IMR-90 (cell line): Measurements from ENCODE around the gene RPTOR. TPM values are rescaled to one million over a fixed set of nuclear protein-coding genes. Genes with fewer than 3 reads are reported as not detected.

Experiments used
- ATAC-seq: fragments of 200-7000 bp; cut with Tn5 transposase; 2 replicates; pipeline ENCODE4 v1.9.1; 2020; ENCODE audit warnings: low read depth, mild to moderate bottlenecking, moderate library complexity
- BruUV-seq: library from RNA; stranded (reverse); fragments of 400-500 nt; replicated peaks from 2 replicates; lab custom pipeline; 2021; lab: Mats Ljungman, UMichigan
- CTCF ChIA-PET: fragments of 300-600 bp; formaldehyde crosslinking; extraction: SDS; loops from one replicate; lab custom pipeline; 2021; ENCODE audit warnings: antibody characterized with exemption; lab: Yijun Ruan, JAX
- POLR2A ChIA-PET: fragments of 300-600 bp; sonication (Branson Sonifier 250); formaldehyde crosslinking; loops from one replicate; lab custom pipeline; 2022; ENCODE audit warnings: antibody characterized with exemption; ENCODE audit not compliant: unreplicated experiment; lab: Charles Lee
- DNase-seq: peaks from one replicate; pipeline ENCODE4 v3.0.0; 2013
- H2AFZ ChIP-seq: replicated peaks from 2 replicates; pipeline ENCODE3; 2013; ENCODE audit warnings: low read length, mild to moderate bottlenecking; ENCODE audit not compliant: poor library complexity
- H2AK5ac ChIP-seq: 2 replicates; pipeline ENCODE4 v1.6.1; 2013; ENCODE audit warnings: low read depth, low read length, inconsistent platforms
- H2AK9ac ChIP-seq: replicated peaks from 2 replicates; pipeline ENCODE3; 2013; ENCODE audit warnings: mild to moderate bottlenecking, low read depth, low read length, moderate library complexity; ENCODE audit not compliant: poor library complexity
- H2BK120ac ChIP-seq: 2 replicates; pipeline ENCODE4 v1.6.1; 2013; ENCODE audit warnings: low read depth, low read length, inconsistent platforms
- H2BK15ac ChIP-seq: 3 replicates; pipeline ENCODE4 v1.6.1; 2013; ENCODE audit warnings: low read depth, low read length, inconsistent platforms
- H2BK20ac ChIP-seq: 2 replicates; pipeline ENCODE4 v1.6.1; 2013; ENCODE audit warnings: low read depth, mild to moderate bottlenecking, inconsistent platforms, low read length, moderate library complexity
- H2BK5ac ChIP-seq: 2 replicates; pipeline ENCODE4 v1.6.1; 2013; ENCODE audit warnings: mild to moderate bottlenecking, low read depth, low read length, inconsistent platforms; ENCODE audit not compliant: poor library complexity, severe bottlenecking
- H3K14ac ChIP-seq: replicated peaks from 2 replicates; pipeline ENCODE4 v1.6.1; 2013; ENCODE audit warnings: low read depth, low read length, inconsistent platforms
- H3K18ac ChIP-seq: 2 replicates; pipeline ENCODE4 v1.6.1; 2013; ENCODE audit warnings: low read depth, low read length, control low read depth
- H3K23ac ChIP-seq: 2 replicates; pipeline ENCODE4 v1.6.1; 2013; ENCODE audit warnings: low read depth, low read length, inconsistent platforms
- H3K27ac ChIP-seq: 2 replicates; pipeline ENCODE4 v1.5.1; 2013; ENCODE audit warnings: mild to moderate bottlenecking, control low read depth, low read length; ENCODE audit not compliant: insufficient read depth
- H3K27me3 ChIP-seq: 2 replicates; pipeline ENCODE4 v1.6.1; 2013; ENCODE audit warnings: low read length; ENCODE audit not compliant: control insufficient read depth, insufficient read depth
- H3K36me3 ChIP-seq: 2 replicates; pipeline ENCODE4 v1.6.1; 2013; ENCODE audit warnings: low read length, mixed read lengths; ENCODE audit not compliant: control insufficient read depth, insufficient read depth
- H3K4ac ChIP-seq: 2 replicates; pipeline ENCODE4 v1.6.1; 2013; ENCODE audit warnings: low read depth, low read length, inconsistent platforms
- H3K4me1 ChIP-seq: 2 replicates; pipeline ENCODE4 v1.6.1; 2013; ENCODE audit warnings: low read length, mixed read lengths; ENCODE audit not compliant: control insufficient read depth, insufficient read depth
- H3K4me2 ChIP-seq: 2 replicates; pipeline ENCODE4 v1.6.1; 2013; ENCODE audit warnings: low read depth, mild to moderate bottlenecking, control low read depth, low read length, moderate library complexity
- H3K4me3 ChIP-seq: 2 replicates; pipeline ENCODE4 v1.5.1; 2013; ENCODE audit warnings: low read depth, mild to moderate bottlenecking, control low read depth, low read length, moderate library complexity; ENCODE audit not compliant: insufficient read depth
- H3K56ac ChIP-seq: 2 replicates; pipeline ENCODE4 v1.6.1; 2013; ENCODE audit warnings: low read length, inconsistent platforms; ENCODE audit not compliant: insufficient read depth; ENCODE audit errors: extremely low read depth
- H3K79me1 ChIP-seq, 2 experiments: 2 replicates each; pipeline ENCODE4 v1.6.1; 2013; ENCODE audit warnings: low read length in 2 of 2, inconsistent platforms in 1 of 2, low read depth in 1 of 2
- H3K9ac ChIP-seq: 2 replicates; pipeline ENCODE4 v1.6.1; 2013; ENCODE audit warnings: low read depth, low read length, control low read depth
- H3K9me1 ChIP-seq: 2 replicates; pipeline ENCODE4 v1.6.1; 2013; ENCODE audit warnings: low read length, inconsistent platforms; ENCODE audit not compliant: insufficient read depth
- H3K9me3 ChIP-seq: 2 replicates; pipeline ENCODE4 v1.6.1; 2013; ENCODE audit warnings: low read length; ENCODE audit not compliant: control insufficient read depth, insufficient read depth
- H4K20me1 ChIP-seq: 2 replicates; pipeline ENCODE4 v1.6.1; 2013; ENCODE audit warnings: low read length, inconsistent platforms; ENCODE audit not compliant: insufficient read depth
- H4K5ac ChIP-seq: 2 replicates; pipeline ENCODE4 v1.6.1; 2013; ENCODE audit warnings: mild to moderate bottlenecking, low read depth, low read length, control low read depth
- H4K8ac ChIP-seq, 2 experiments: 2 replicates each; pipeline ENCODE4 v1.6.1; 2013; ENCODE audit warnings: low read depth in 2 of 2, low read length in 2 of 2, control low read depth in 1 of 2, inconsistent platforms in 1 of 2
- H4K91ac ChIP-seq: 2 replicates; pipeline ENCODE4 v1.6.1; 2013; ENCODE audit warnings: low read depth, low read length, inconsistent platforms; ENCODE audit not compliant: insufficient read depth
- CEBPB ChIP-seq: IDR thresholded peaks from 2 replicates; pipeline ENCODE4 v1.6.1; 2012; ENCODE audit warnings: low read depth, low read length, improper control_type of control experiment
- CHD1 ChIP-seq: IDR thresholded peaks from 2 replicates; pipeline ENCODE4 v1.6.1; 2012; ENCODE audit warnings: low read depth, low read length, improper control_type of control experiment
- CTCF ChIP-seq: conservative IDR thresholded peaks from 2 replicates; pipeline ENCODE4 v1.5.1; 2012; ENCODE audit warnings: mild to moderate bottlenecking, low read depth, low read length, improper control_type of control experiment
- ELK1 ChIP-seq: fragments of 150-350 bp; IDR thresholded peaks from 2 replicates; pipeline ENCODE4 v1.6.1; 2016; ENCODE audit warnings: low read depth, mild to moderate bottlenecking, low read length, moderate library complexity, borderline replicate concordance
- FOS ChIP-seq: fragments of 150-350 bp; IDR thresholded peaks from 2 replicates; pipeline ENCODE4 v1.6.1; 2016; ENCODE audit warnings: low read depth, low read length
- MAFK ChIP-seq: IDR thresholded peaks from 2 replicates; pipeline ENCODE4 v1.6.1; 2012; ENCODE audit warnings: low read depth, low read length, improper control_type of control experiment
- MXI1 ChIP-seq: IDR thresholded peaks from 2 replicates; pipeline ENCODE4 v1.6.1; 2012; ENCODE audit warnings: low read depth, mild to moderate bottlenecking, low read length, moderate library complexity, borderline replicate concordance
- POLR2A ChIP-seq: IDR thresholded peaks from 2 replicates; pipeline ENCODE4 v1.6.1; 2012; ENCODE audit warnings: mild to moderate bottlenecking, low read depth, low read length
- RAD21 ChIP-seq: IDR thresholded peaks from 2 replicates; pipeline ENCODE4 v1.6.1; 2012; ENCODE audit warnings: low read length, improper control_type of control experiment
- RCOR1 ChIP-seq: IDR thresholded peaks from 2 replicates; pipeline ENCODE4 v1.6.1; 2012; ENCODE audit warnings: mild to moderate bottlenecking, low read length, improper control_type of control experiment; ENCODE audit not compliant: insufficient replicate concordance
- RFX5 ChIP-seq: IDR thresholded peaks from 2 replicates; pipeline ENCODE4 v1.8.0; 2012; ENCODE audit warnings: low read depth, mild to moderate bottlenecking, low read length, moderate library complexity
- SMC3 ChIP-seq: fragments of 150-350 bp; IDR thresholded peaks from 2 replicates; pipeline ENCODE4 v1.6.1; 2016; ENCODE audit warnings: low read depth, mild to moderate bottlenecking, antibody characterized with exemption, low read length, moderate library complexity
- USF2 ChIP-seq: fragments of 150-350 bp; IDR thresholded peaks from 2 replicates; pipeline ENCODE4 v1.6.1; 2017; ENCODE audit warnings: mild to moderate bottlenecking, antibody characterized with exemption, low read length, low read depth
- WGBS, 2 experiments: methylation state at CpG; one replicate each; pipeline versions ENCODE4 v1.1.5 to v1.1.7; 2013; ENCODE audit warnings: missing lambda C conversion rate in 2 of 2; ENCODE audit not compliant: insufficient read length in 1 of 2; ENCODE audit errors: extremely low coverage in 2 of 2; 5-methylcytosine and 5-hydroxymethylcytosine counted together
- dilution Hi-C: fragments of 300-500 bp; cut with HindIII; formaldehyde crosslinking; loops from one replicate; pipeline ENCODE4 v1.14.3; 2018; ENCODE audit warnings: low sequenced_read_pairs; ENCODE audit not compliant: unreplicated experiment
- in situ Hi-C: fragments of 300-500 bp; cut with MboI; formaldehyde crosslinking; loops from 3 replicates; pipeline ENCODE4 v1.14.3; 2019; ENCODE audit warnings: low sequenced_read_pairs, inconsistent platforms, mixed read lengths
- intact Hi-C: fragments of 100-400 bp; cut with micrococcal nuclease; formaldehyde crosslinking; loops from 2 replicates; pipeline ENCODE4 v1.10.0; 2022
- polyA plus RNA-seq, 3 experiments: library from polyadenylated mRNA; depleted of rRNA; stranded (reverse); fragments of >200 nt; gene quantifications; 2 replicates each; pipeline ENCODE4 v1.2.3, GENCODE V29; 2012; ENCODE audit warnings: low replicate concordance in 1 of 3
- total RNA-seq: library from RNA; depleted of rRNA; stranded (reverse); fragments of >200 nt; gene quantifications from 2 replicates; pipeline ENCODE4 v1.2.3, GENCODE V29; 2012

RPTOR gene
- total and polyA plus RNA-seq, 2 of the 4 experiments (the other 2 are of a cell fraction): 10.8 to 14.7 TPM

GRCh38 chr17:80773243-80773991 is 228.8 kb downstream of the RPTOR start:
- H2BK5ac ChIP-seq: peak overlapping the region; percentile 85
- peak overlapping the region; percentile 47 for H3K4me2 ChIP-seq
- 35% methylated on average over 5 of the region's 19 CpGs; no CpG with 5 or more reads in 1 of the 2 experiments for WGBS, 2 experiments
- H2BK20ac ChIP-seq: peak overlapping the region; percentile 53
- H4K8ac ChIP-seq: peak overlapping the region; percentile 65 to 79
- ATAC-seq (peak; percentile 91), DNase-seq (peak; percentile 80)
- H2AK5ac ChIP-seq: peak overlapping the region; percentile 95
- H2BK120ac ChIP-seq: peak overlapping the region; percentile 59
- BruUV-seq: no TSS peak
- H3K4me1 ChIP-seq: peaks cover 18% of the 10 kb centered on the region
- peak overlapping the region; percentile 95 for H3K27ac ChIP-seq
- H3K79me1 ChIP-seq: peaks cover 18 to 73% of the 10 kb centered on the region in 2 experiments; a peak in 3 of 4 replicates
- H3K14ac ChIP-seq: peak overlapping the region; percentile 43
- peak overlapping the region; percentile 53 for H2AK9ac ChIP-seq
- no peaks in the 10 kb centered on the region for H4K20me1 ChIP-seq
- H2BK15ac ChIP-seq: peak overlapping the region; percentile 78
- peak overlapping the region; percentile 91 for H4K5ac ChIP-seq
- H3K4ac ChIP-seq: peak overlapping the region; percentile 64
- ChIA-PET POLR2A (interaction anchor here (0.9 kb wide), 1 partner anchor 14 kb away, joined by 3 read pairs; no protein-coding TSS in a partner anchor), CTCF (interaction anchor here (0.7 to 0.9 kb wide), 4 partner anchors 10 to 212 kb away, joined by 3 to 5 read pairs (median 4); no protein-coding TSS in a partner anchor)
- dilution Hi-C loops (no loop called here), intact Hi-C loops (no loop called here), in situ Hi-C loops (no loop called here)
- peak overlapping the region; percentile 86 for H4K91ac ChIP-seq
- H3K4me3 ChIP-seq: no peak overlapping the region
- 0 out of 2 replicates have a peak, but pooled peaks cover 4% of the 10 kb centered on the region for H3K36me3 ChIP-seq
- H3K23ac ChIP-seq: peak overlapping the region; percentile 51
- H3K9me1 ChIP-seq: peaks cover 20% of the 10 kb centered on the region
- H3K27me3 ChIP-seq: no peaks in the 10 kb centered on the region
- peak overlapping the region; percentile 57 for H3K9ac ChIP-seq
- H3K56ac ChIP-seq: peak overlapping the region; percentile 75
- H3K18ac ChIP-seq: peak overlapping the region; percentile 91
- peak overlapping the region; percentile 87 for H2AFZ ChIP-seq
- H3K9me3 ChIP-seq: no peaks in the 10 kb centered on the region
- TF ChIP-seq RCOR1 (no peak), RFX5 (no peak), MXI1 (no peak), ELK1 (no peak), FOS (0 out of 2 replicates have a peak, but pooled peaks have one; percentile 6), CTCF (0 out of 2 replicates have a peak, but pooled peaks have one; percentile 18), CHD1 (peak; percentile 11), SMC3 (no peak), CEBPB (no peak), POLR2A (no peak; the same call in none of the 2 replicates), MAFK (no peak), RAD21 (no peak; the same call in 1 of the 2 replicates), USF2 (no peak)
